HepG2 (cell line): ENCODE results near the gene PPP1CA. TPM values are rescaled to one million over a fixed set of nuclear protein-coding genes. Genes with fewer than 3 reads are reported as not detected.
A peak's percentile ranks its signal among the peaks of the same experiment; 100 is the strongest.

Source experiments
- ATAC-seq: fragments of 200-7000 bp; cut with Tn5 transposase; 3 replicates; pipeline ENCODE4 v1.9.1; 2020; ENCODE audit warnings: mild to moderate bottlenecking, moderate library complexity
- BruUV-seq: library from RNA; stranded (reverse); fragments of 400-500 nt; replicated peaks from 2 replicates; lab custom pipeline; 2021; lab: Mats Ljungman, UMichigan
- CTCF ChIA-PET: fragments of 300-600 bp; formaldehyde crosslinking; extraction: SDS; loops from one replicate; lab custom pipeline; 2021; ENCODE audit warnings: low total read pairs, inconsistent platforms, low intra/inter-chr PET ratio; lab: Yijun Ruan, JAX
- POLR2A ChIA-PET: fragments of 350-600 bp; sonication (Branson Sonifier 250); formaldehyde crosslinking; loops from one replicate; lab custom pipeline; 2020; ENCODE audit warnings: antibody characterized with exemption, inconsistent platforms; lab: Yijun Ruan, JAX
- DNase-seq: peaks from one replicate; pipeline ENCODE4 v3.0.0-alpha.2; 2015; ENCODE audit warnings: low spot score
- FAIRE-seq: peaks from 3 replicates; lab custom pipeline; 2011; peaks lifted over from hg19 to GRCh38; lab: Jason Lieb, UNC
- H2AFZ ChIP-seq: one replicate; pipeline ENCODE4 v1.6.1; 2011; ENCODE audit warnings: low read length, inconsistent platforms
- H3K27ac ChIP-seq: fragments of 300-600 bp; 3 replicates; pipeline ENCODE4 v1.8.0; 2011; ENCODE audit warnings: mixed run types, mild to moderate bottlenecking, mixed read lengths, low read length, inconsistent platforms; ENCODE audit not compliant: insufficient read depth; ENCODE audit errors: extremely low read length
- H3K27me3 ChIP-seq, 2 experiments: fragments of 200-600 bp in 1 of 2; 2 replicates in 1 of 2; 3 replicates in 1 of 2; pipeline versions ENCODE4 v1.6.0 to v1.8.0; 2011; ENCODE audit warnings: low read length in 2 of 2, mild to moderate bottlenecking in 2 of 2, moderate library complexity in 2 of 2, inconsistent platforms in 1 of 2; ENCODE audit not compliant: insufficient read depth in 2 of 2, control insufficient read depth in 1 of 2
- H3K36me3 ChIP-seq, 2 experiments: fragments of 200-600 bp in 1 of 2; replicated peaks in 1 of 2; 2 replicates in 1 of 2; 3 replicates in 1 of 2; pipeline versions ENCODE4 v1.5.1 to v1.8.0; 2011; ENCODE audit warnings: low read length in 2 of 2, inconsistent platforms in 1 of 2; ENCODE audit not compliant: insufficient read depth in 2 of 2, control insufficient read depth in 1 of 2
- H3K4me1 ChIP-seq: 2 replicates; pipeline ENCODE4 v1.5.1; 2012; ENCODE audit warnings: low read length, inconsistent platforms; ENCODE audit not compliant: insufficient read depth
- H3K4me2 ChIP-seq: 2 replicates; pipeline ENCODE4 v1.6.0; 2011; ENCODE audit warnings: low read depth, low read length, inconsistent platforms
- H3K4me3 ChIP-seq, 3 experiments: fragments of 200-600 bp in 1 of 3; sonication (generic), shearing (Covaris generic) in 1 of 3; replicated peaks in 1 of 3; 2 replicates each; pipeline ENCODE4 v1.5.1; 2011 to 2016; ENCODE audit warnings: low read length in 3 of 3, inconsistent platforms in 2 of 3, low read depth in 2 of 3, mild to moderate bottlenecking in 2 of 3, control low read depth in 1 of 3, mixed read lengths in 1 of 3; ENCODE audit not compliant: insufficient read depth in 1 of 3
- H3K79me2 ChIP-seq: one replicate; pipeline ENCODE4 v1.6.1; 2011; ENCODE audit warnings: low read length, inconsistent platforms; ENCODE audit not compliant: insufficient read depth
- H3K9ac ChIP-seq: 2 replicates; pipeline ENCODE4 v1.6.0; 2011; ENCODE audit warnings: mild to moderate bottlenecking, low read depth, low read length, inconsistent platforms; ENCODE audit not compliant: insufficient read depth
- H3K9me3 ChIP-seq: 2 replicates; pipeline ENCODE4 v1.5.1; 2012; ENCODE audit warnings: mild to moderate bottlenecking, low read length
- H4K20me1 ChIP-seq: 2 replicates; pipeline ENCODE4 v1.6.0; 2011; ENCODE audit warnings: inconsistent platforms, mild to moderate bottlenecking, low read length, moderate library complexity; ENCODE audit not compliant: insufficient read depth
- AGO2 ChIP-seq: fragments of 200-400 bp; formaldehyde crosslinking; optimal IDR thresholded peaks from 2 replicates; pipeline ENCODE3; 2017; ENCODE audit warnings: mild to moderate bottlenecking, low read depth, low read length, moderate library complexity
- MZF1 ChIP-seq: sonication (generic); formaldehyde crosslinking; IDR thresholded peaks from 2 replicates; pipeline ENCODE4 v1.8.1; 2023; ENCODE audit warnings: mild to moderate bottlenecking, missing genetic modification reagents, borderline replicate concordance
- WGBS: methylation state at CpG from one replicate; pipeline ENCODE4 v1.1.6; 2017; ENCODE audit warnings: low lambda C conversion rate; 5-methylcytosine and 5-hydroxymethylcytosine counted together
- in situ Hi-C: cut with HindIII; loops from 2 replicates; pipeline ENCODE4 v1.10.0; 2017; ENCODE audit warnings: low pct_unique_long_range_greater_than_20kb; ENCODE audit not compliant: extremely low pct_ligation_motif_present
- intact Hi-C: fragments of 100-400 bp; cut with micrococcal nuclease; formaldehyde crosslinking; loops from one replicate; pipeline ENCODE4 v1.10.0; 2022; ENCODE audit not compliant: unreplicated experiment
- polyA plus RNA-seq, 8 experiments: library from polyadenylated mRNA; depleted of rRNA in 3 of 8; stranded (reverse) in 7 of 8; unstranded in 1 of 8; fragments of >200 nt; fragmentation: Illumina TruSeq in 4 of 8; extraction: Trizol in 4 of 8; gene quantifications; 2 replicates each; pipeline versions ENCODE4 v1.2.1 to v1.2.3, GENCODE V29; 2011 to 2016; ENCODE audit warnings: low read depth in 4 of 8, missing spikeins in 1 of 8, mixed read lengths in 1 of 8; ENCODE audit not compliant: insufficient read depth in 1 of 8
- total RNA-seq, 5 experiments: library from RNA; depleted of rRNA; stranded (reverse); fragments of >200 nt; fragmentation: Illumina TruSeq; extraction: Trizol; gene quantifications; 2 replicates each; pipeline ENCODE4 v1.2.3, GENCODE V29; 2016; ENCODE audit warnings: low read depth in 1 of 5
- TF ChIP-seq, protein P1 (sequence below): sonication (generic); formaldehyde crosslinking; IDR thresholded peaks from 2 replicates; pipeline ENCODE4 v1.4.0; 2020; ENCODE audit warnings: missing genetic modification reagents, borderline replicate concordance
- TF ChIP-seq, protein P2 (sequence below): IDR thresholded peaks from 2 replicates; pipeline ENCODE4 v1.6.1; 2016; ENCODE audit warnings: mild to moderate bottlenecking, missing biosample characterization, missing genetic modification reagents
- TF ChIP-seq, protein P3 (sequence below): sonication (generic); formaldehyde crosslinking; IDR thresholded peaks from 2 replicates; pipeline ENCODE4 v1.4.0; 2020; ENCODE audit warnings: missing genetic modification reagents
- TF ChIP-seq, protein P4 (sequence below): conservative IDR thresholded peaks from 2 replicates; pipeline ENCODE4 v1.6.1; 2018; ENCODE audit warnings: missing genetic modification reagents

PPP1CA gene
- total and polyA plus RNA-seq, 2 of the 13 experiments (the other 11 are each of a cell fraction or from before 2014, with no cell fraction given) = 149 to 170 TPM

DNA sequence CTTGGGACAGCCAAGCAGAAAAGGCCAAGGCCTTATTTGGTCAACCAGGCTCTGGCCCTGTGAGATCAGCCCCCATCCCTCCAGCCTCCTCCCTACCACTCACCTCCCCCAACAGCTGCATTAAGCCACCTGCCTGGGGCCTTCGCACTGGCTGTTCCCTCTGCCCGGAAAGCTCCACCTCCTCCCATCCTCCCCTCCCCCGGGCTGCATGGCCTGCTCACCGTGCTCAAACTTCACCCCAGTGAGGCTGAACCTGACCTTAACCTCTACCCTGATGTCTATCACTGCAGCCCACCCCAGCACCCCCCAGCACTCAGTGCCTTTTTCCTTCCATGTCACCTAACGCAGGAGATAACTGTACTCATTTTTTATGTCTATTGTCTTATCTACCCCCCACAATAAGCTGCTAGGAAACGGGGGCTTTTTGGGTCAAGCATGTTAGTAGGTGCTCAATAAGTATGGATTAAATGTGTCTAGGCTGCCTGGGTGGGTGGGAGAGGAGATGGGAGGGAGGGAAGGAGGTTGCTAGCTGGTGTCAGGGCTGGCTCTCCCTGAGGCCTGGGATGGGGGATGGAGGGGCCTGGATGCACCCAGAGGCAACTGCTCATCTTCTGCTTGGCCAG, 34.9 kb upstream of the PPP1CA start:
- TF ChIP-seq, protein P1, sequence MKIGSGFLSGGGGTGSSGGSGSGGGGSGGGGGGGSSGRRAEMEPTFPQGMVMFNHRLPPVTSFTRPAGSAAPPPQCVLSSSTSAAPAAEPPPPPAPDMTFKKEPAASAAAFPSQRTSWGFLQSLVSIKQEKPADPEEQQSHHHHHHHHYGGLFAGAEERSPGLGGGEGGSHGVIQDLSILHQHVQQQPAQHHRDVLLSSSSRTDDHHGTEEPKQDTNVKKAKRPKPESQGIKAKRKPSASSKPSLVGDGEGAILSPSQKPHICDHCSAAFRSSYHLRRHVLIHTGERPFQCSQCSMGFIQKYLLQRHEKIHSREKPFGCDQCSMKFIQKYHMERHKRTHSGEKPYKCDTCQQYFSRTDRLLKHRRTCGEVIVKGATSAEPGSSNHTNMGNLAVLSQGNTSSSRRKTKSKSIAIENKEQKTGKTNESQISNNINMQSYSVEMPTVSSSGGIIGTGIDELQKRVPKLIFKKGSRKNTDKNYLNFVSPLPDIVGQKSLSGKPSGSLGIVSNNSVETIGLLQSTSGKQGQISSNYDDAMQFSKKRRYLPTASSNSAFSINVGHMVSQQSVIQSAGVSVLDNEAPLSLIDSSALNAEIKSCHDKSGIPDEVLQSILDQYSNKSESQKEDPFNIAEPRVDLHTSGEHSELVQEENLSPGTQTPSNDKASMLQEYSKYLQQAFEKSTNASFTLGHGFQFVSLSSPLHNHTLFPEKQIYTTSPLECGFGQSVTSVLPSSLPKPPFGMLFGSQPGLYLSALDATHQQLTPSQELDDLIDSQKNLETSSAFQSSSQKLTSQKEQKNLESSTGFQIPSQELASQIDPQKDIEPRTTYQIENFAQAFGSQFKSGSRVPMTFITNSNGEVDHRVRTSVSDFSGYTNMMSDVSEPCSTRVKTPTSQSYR (CRISPR knock-in tag) = peak; percentile 37; the same call in 1 of the 2 replicates
- TF ChIP-seq MZF1 (CRISPR knock-in tag) = no peak
- ATAC-seq = no peak
- no peak for DNase-seq
- H3K27ac ChIP-seq = no peak overlapping the region
- POLR2A ChIA-PET = interaction anchor here (1.4 to 1.6 kb wide), 2 partner anchors 8 to 32 kb away, joined by 3 to 4 read pairs; partner anchors contain the start of gene RPS6KB2
- H2AFZ ChIP-seq = no peak overlapping the region
- in situ Hi-C loops = no loop called here
- peaks cover 18 to 28% of the 10 kb centered on the region in 2 experiments; a peak in 4 of 5 replicates for H3K36me3 ChIP-seq
- intact Hi-C loops = no loop called here
- CTCF ChIA-PET = no interaction called here
- no peaks in the 10 kb centered on the region for H3K4me1 ChIP-seq
- H3K9me3 ChIP-seq = no peaks in the 10 kb centered on the region
- no peaks in the 10 kb centered on the region for H4K20me1 ChIP-seq
- H3K27me3 ChIP-seq = no peaks in the 10 kb centered on the region
- no peak overlapping the region for H3K9ac ChIP-seq
- H3K79me2 ChIP-seq = no peaks in the 10 kb centered on the region
- no TSS peak for BruUV-seq
- no peak overlapping the region for H3K4me2 ChIP-seq
- no peak overlapping the region for H3K4me3 ChIP-seq
- no peak for FAIRE-seq
- 72% methylated on average over 6 of the region's 6 CpGs for WGBS

DNA sequence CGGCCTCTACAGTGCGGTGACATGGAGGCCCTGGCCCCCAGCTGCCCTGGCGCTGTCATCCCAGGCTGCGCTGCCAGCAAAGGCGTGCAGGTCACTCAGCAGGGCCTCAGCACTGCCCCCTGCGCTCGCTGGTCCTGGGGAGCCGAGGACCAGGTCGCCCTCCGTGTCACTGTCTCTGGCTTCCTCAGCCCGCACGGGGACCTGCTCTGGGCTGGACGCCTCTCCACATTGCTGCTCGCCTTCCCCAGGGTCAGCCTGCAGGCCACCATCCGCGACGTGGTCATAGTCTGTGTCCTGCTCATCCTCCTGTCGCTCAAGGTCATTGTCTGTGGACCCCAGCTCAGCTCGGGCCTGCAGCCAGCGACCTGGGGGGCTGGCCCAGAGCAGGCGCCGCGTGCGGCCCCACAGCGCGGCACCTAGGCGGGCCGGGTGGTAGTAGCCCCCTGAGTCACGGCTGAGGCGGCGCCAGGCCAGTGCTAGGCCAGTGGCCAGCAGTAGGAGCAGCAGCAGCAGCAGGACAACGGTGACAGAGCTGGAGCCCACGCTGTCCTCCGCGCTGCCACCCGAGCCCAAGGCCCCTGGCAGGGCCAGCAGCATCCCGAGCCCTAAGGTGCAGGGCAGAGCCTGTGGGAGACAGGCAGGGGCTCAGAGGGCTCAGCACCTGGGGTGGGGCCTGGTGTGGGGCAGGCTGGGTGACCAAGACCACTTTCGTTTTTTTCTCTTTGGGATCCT, 34.2 kb upstream of the PPP1CA start:
- BruUV-seq = no TSS peak
- in situ Hi-C loops = no loop called here
- Histone ChIP-seq H3K4me1 (no peaks in the 10 kb centered on the region), H3K36me3 (peaks cover 15 to 28% of the 10 kb centered on the region in 2 experiments; a peak in 4 of 5 replicates), H3K9ac (no peak overlapping the region), H3K4me3 (no peak overlapping the region), H3K27ac (no peak overlapping the region), H3K27me3 (no peaks in the 10 kb centered on the region), H3K79me2 (no peaks in the 10 kb centered on the region), H4K20me1 (no peaks in the 10 kb centered on the region), H2AFZ (no peak overlapping the region), H3K4me2 (no peak overlapping the region), H3K9me3 (no peaks in the 10 kb centered on the region)
- 89% methylated on average over 2 of the region's 38 CpGs for WGBS
- ATAC-seq = no peak
- FAIRE-seq = no peak
- intact Hi-C loops = no loop called here
- no peak for DNase-seq
- ChIA-PET CTCF (no interaction called here), POLR2A (no interaction called here)
- TF ChIP-seq, protein P2, sequence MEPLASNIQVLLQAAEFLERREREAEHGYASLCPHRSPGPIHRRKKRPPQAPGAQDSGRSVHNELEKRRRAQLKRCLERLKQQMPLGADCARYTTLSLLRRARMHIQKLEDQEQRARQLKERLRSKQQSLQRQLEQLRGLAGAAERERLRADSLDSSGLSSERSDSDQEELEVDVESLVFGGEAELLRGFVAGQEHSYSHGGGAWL (CRISPR knock-in tag) = no peak
- TF ChIP-seq AGO2 = peak; percentile 88
- TF ChIP-seq, protein P3, sequence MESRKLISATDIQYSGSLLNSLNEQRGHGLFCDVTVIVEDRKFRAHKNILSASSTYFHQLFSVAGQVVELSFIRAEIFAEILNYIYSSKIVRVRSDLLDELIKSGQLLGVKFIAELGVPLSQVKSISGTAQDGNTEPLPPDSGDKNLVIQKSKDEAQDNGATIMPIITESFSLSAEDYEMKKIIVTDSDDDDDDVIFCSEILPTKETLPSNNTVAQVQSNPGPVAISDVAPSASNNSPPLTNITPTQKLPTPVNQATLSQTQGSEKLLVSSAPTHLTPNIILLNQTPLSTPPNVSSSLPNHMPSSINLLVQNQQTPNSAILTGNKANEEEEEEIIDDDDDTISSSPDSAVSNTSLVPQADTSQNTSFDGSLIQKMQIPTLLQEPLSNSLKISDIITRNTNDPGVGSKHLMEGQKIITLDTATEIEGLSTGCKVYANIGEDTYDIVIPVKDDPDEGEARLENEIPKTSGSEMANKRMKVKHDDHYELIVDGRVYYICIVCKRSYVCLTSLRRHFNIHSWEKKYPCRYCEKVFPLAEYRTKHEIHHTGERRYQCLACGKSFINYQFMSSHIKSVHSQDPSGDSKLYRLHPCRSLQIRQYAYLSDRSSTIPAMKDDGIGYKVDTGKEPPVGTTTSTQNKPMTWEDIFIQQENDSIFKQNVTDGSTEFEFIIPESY (CRISPR knock-in tag) = 0 out of 2 replicates have a peak, but pooled peaks have one; percentile 11
- TF ChIP-seq, protein P4, sequence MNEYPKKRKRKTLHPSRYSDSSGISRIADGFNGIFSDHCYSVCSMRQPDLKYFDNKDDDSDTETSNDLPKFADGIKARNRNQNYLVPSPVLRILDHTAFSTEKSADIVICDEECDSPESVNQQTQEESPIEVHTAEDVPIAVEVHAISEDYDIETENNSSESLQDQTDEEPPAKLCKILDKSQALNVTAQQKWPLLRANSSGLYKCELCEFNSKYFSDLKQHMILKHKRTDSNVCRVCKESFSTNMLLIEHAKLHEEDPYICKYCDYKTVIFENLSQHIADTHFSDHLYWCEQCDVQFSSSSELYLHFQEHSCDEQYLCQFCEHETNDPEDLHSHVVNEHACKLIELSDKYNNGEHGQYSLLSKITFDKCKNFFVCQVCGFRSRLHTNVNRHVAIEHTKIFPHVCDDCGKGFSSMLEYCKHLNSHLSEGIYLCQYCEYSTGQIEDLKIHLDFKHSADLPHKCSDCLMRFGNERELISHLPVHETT (CRISPR knock-in tag) = no peak
